Effector memory CD8-positive, alpha-beta T cell (primary cell): ENCODE measurements around the gene SERPINB8.

Source experiments
- ATAC-seq: fragments of 150-1000 bp; cut with Tn5 transposase; replicated peaks from 2 replicates; pipeline ENCODE4 v1.10.0; 2021; ENCODE audit warnings: mild to moderate bottlenecking, moderate library complexity
- DNase-seq, 3 experiments: peaks; one replicate each; pipeline ENCODE4 v3.0.0; 2021
- H3K27ac Mint-ChIP-seq, 2 donors: one replicate each; pipeline ENCODE4 v1.8.0; 2022; ENCODE audit warnings: mild to moderate bottlenecking in 2 of 2, mixed read lengths in 2 of 2, moderate library complexity in 2 of 2
- H3K27me3 Mint-ChIP-seq, 2 donors: one replicate each; pipeline ENCODE4 v1.8.0; 2022; ENCODE audit warnings: mixed read lengths in 2 of 2
- H3K36me3 Mint-ChIP-seq: one replicate; pipeline ENCODE4 v1.8.0; 2022; ENCODE audit warnings: mild to moderate bottlenecking, moderate library complexity, mixed read lengths; ENCODE audit not compliant: insufficient read depth
- H3K4me1 Mint-ChIP-seq, 2 donors: one replicate each; pipeline ENCODE4 v1.8.0; 2022; ENCODE audit warnings: low read depth in 2 of 2, mixed read lengths in 2 of 2
- H3K4me3 Mint-ChIP-seq, 2 donors: one replicate each; pipeline ENCODE4 v1.8.0; 2022; ENCODE audit warnings: mild to moderate bottlenecking in 2 of 2, mixed read lengths in 2 of 2, moderate library complexity in 2 of 2
- H3K9me3 Mint-ChIP-seq, 2 donors: one replicate each; pipeline ENCODE4 v1.8.0; 2022; ENCODE audit warnings: mixed read lengths in 2 of 2

The SERPINB8 gene

DNA sequence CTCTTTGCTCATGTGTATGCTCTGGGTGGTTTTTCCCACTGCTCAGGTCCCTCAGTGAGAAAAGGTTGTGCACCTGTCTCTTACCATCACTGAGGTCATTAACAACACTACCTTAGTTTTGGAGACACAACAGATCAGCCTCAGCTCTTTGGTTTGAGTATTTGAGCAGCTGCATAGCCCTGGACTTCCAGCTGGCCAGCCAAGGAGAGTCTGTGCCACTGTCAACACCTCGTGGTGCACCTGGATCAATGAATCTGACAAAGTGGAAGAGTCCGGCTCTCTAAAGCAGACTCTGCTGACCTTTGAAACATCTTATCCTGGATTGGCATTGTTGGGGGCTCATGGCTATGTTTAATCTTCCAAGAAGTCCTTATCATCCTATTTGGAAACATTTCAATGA lies 30.0 kb downstream of the SERPINB8 start:
- H3K36me3 Mint-ChIP-seq: no peaks in the 10 kb centered on the region
- H3K27ac Mint-ChIP-seq: no peak overlapping the region
- ATAC-seq: no peak
- H3K9me3 Mint-ChIP-seq: peaks cover 4 to 6% of the 10 kb centered on the region in 2 donors
- no peaks in the 10 kb centered on the region for H3K4me1 Mint-ChIP-seq
- DNase-seq: no peak
- H3K4me3 Mint-ChIP-seq: no peak overlapping the region
- peaks cover 21 to 24% of the 10 kb centered on the region in 2 donors for H3K27me3 Mint-ChIP-seq

DNA sequence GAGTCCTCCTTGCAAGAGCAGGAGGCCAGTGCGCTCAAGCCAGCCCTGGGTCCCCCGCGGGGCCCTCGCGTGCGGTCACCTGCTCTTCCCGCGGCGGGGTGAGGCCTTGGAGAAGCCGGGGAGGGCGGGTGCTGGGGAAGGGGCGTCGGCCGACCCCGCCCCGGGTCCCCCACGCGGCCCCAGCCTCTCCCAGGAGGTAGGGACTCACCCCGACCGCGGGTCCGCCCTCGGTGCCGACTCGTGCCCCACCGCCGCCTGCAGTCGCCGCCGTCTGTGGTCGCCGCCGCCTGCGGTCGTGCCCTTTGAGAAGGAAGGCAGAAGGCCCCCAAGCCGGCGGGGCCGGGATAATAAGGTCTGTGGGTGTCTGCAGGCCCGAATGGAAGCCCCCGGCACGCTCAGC lies 32.7 kb downstream of the SERPINB8 start:
- ATAC-seq (no peak), DNase-seq (no peak)
- H3K27me3 Mint-ChIP-seq: peaks cover 21 to 24% of the 10 kb centered on the region in 2 donors
- H3K27ac Mint-ChIP-seq: no peak overlapping the region
- no peaks in the 10 kb centered on the region for H3K9me3 Mint-ChIP-seq
- no peak overlapping the region for H3K4me3 Mint-ChIP-seq
- no peaks in the 10 kb centered on the region for H3K4me1 Mint-ChIP-seq
- H3K36me3 Mint-ChIP-seq: no peaks in the 10 kb centered on the region

DNA sequence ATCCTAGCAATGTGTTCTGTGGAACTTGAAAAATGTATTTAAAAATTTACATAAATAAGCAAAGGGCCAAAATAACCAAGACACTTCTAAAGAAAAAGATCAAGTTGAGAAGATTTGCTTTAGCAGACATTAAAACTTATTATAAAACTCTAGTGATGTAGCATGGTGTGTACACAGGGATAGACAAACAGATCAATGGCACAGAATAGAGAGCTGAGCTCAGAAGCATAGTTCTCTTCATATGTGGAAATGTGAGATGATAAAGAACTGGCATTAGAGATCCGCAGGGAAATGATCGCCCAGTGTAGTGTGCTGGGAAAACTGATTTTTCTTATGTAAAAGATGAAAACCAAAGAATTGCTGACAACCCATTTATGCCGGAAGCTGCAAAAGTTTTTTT lies 39.4 kb downstream of the SERPINB8 start:
- no peak overlapping the region for H3K27ac Mint-ChIP-seq
- no peaks in the 10 kb centered on the region for H3K4me1 Mint-ChIP-seq
- ATAC-seq: no peak

DNA sequence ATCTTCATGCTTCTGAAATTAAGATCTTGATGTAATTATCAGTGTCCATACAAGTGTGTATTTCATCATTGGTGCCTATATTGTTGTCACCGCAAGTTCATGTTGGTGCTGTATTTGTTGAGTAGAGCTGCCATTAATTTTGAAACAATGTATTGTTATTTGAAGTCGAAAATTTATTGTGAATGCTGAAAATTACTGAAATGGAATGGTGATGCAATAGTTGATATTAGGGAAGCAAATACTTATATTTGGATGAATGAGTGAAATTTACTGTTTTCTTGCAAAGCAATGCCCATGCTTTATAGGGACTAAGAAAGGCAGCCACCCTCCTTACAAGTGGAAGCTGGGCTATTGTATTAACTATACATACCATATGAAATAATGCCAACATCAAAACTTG lies 41.6 kb downstream of the SERPINB8 start:
- H3K4me3 Mint-ChIP-seq: no peak overlapping the region
- no peaks in the 10 kb centered on the region for H3K9me3 Mint-ChIP-seq
- H3K36me3 Mint-ChIP-seq: no peaks in the 10 kb centered on the region
- peaks cover 0 to 14% of the 10 kb centered on the region in 2 donors for H3K27me3 Mint-ChIP-seq
- H3K4me1 Mint-ChIP-seq: no peaks in the 10 kb centered on the region
- no peak for DNase-seq
- no peak overlapping the region for H3K27ac Mint-ChIP-seq
- ATAC-seq: no peak

More for the DNA sequence above, 39.4 kb downstream of the SERPINB8 start:
- no peaks in the 10 kb centered on the region for H3K9me3 Mint-ChIP-seq
- peaks cover 0 to 14% of the 10 kb centered on the region in 2 donors for H3K27me3 Mint-ChIP-seq
- no peak overlapping the region for H3K4me3 Mint-ChIP-seq
- no peak for DNase-seq
- H3K36me3 Mint-ChIP-seq: no peaks in the 10 kb centered on the region

DNA sequence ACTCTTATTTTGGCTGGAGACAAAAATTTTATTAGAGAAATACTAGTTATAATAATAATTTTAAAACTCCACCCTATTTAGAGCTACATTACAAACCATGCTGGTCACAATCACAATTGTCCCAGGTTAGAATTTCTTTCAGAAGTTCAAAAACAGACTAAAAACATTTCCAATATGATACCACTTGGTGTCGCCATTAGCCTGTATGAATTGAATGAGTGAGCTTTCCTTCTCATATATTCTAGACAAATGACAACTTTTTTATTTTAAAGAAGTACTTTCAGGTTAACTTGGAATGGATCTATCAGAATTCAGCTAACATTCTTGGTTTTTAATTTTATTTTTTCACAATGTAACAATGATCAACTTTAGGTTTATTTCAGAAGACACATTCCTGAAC lies 48.0 kb downstream of the SERPINB8 start:
- H3K4me1 Mint-ChIP-seq: no peaks in the 10 kb centered on the region
- ATAC-seq: no peak

DNA sequence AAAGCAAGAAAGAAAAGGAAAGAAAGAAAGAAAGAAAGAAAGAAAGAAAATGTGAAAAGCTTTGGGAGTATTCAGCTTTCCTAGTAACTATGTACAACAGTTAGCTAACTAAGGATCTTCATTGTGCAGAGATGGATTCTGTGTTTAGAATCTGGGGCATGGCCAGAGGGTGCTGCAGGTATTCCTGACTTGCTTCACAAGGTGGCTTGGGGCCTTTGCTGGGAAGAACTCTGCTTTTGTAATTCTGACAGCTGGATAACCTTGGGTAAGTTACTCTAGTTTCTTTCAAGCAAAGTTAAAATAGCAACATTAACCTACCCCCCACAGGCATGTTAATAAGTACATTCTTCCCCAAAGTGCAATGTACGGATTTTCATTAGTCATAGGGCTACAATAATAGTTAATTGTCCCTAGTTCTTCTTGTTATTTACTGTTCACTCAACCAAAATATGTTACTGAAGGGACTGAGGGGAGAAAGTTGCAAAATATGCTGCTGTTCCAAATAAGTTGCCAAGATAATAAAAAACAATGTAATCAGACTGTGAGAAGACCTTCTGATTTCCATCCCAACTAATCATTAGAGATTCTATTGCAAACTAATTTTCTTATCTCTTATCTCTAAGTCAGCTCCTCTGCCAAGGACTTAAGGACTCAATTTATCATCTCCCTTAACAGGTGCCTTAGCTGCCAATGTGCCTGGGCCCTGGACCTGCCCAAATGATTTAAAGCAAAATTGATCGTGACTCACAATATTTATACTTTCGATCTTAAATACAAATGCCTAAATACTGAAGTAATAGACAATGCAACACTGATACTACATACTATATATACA lies 50.3 kb downstream of the SERPINB8 start:
- ATAC-seq: no peak

More for the DNA sequence above, 48.0 kb downstream of the SERPINB8 start:
- no peak overlapping the region for H3K27ac Mint-ChIP-seq
- H3K36me3 Mint-ChIP-seq: no peaks in the 10 kb centered on the region
- DNase-seq: no peak
- no peak overlapping the region for H3K4me3 Mint-ChIP-seq
- no peaks in the 10 kb centered on the region for H3K9me3 Mint-ChIP-seq
- H3K27me3 Mint-ChIP-seq: peaks cover 0 to 14% of the 10 kb centered on the region in 2 donors

DNA sequence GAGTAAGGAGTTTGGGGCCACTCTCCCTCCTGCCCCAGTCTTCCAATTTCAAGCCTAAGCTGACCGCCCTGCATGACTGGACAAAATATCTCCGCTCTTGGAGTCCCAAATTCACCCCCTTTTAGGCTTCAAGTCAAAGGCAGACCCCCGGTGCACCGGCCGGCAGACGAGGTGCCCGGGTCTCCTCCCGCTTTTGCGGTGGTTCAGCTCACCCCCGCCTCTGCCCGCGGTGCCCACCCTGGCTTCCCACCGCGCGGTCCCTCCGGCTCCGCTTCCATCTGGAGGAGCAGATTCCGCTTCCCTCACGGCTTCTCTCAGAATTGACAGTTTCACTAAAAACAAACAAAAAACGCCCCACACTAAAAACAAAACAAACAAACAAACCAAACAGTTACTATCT lies 56.5 kb downstream of the SERPINB8 start:
- Mint-ChIP-seq H3K27me3 (peaks cover 34 to 58% of the 10 kb centered on the region in 2 donors), H3K27ac (no peak overlapping the region), H3K4me3 (no peak overlapping the region), H3K9me3 (no peaks in the 10 kb centered on the region), H3K4me1 (no peaks in the 10 kb centered on the region), H3K36me3 (peaks cover 4% of the 10 kb centered on the region)
- ATAC-seq (no peak), DNase-seq (no peak)

More for the DNA sequence above, 50.3 kb downstream of the SERPINB8 start:
- Mint-ChIP-seq H3K27ac (no peak overlapping the region), H3K4me1 (no peaks in the 10 kb centered on the region), H3K9me3 (no peaks in the 10 kb centered on the region), H3K27me3 (peaks cover 0 to 2% of the 10 kb centered on the region in 2 donors), H3K4me3 (no peak overlapping the region), H3K36me3 (no peaks in the 10 kb centered on the region)
- no peak for DNase-seq

DNA sequence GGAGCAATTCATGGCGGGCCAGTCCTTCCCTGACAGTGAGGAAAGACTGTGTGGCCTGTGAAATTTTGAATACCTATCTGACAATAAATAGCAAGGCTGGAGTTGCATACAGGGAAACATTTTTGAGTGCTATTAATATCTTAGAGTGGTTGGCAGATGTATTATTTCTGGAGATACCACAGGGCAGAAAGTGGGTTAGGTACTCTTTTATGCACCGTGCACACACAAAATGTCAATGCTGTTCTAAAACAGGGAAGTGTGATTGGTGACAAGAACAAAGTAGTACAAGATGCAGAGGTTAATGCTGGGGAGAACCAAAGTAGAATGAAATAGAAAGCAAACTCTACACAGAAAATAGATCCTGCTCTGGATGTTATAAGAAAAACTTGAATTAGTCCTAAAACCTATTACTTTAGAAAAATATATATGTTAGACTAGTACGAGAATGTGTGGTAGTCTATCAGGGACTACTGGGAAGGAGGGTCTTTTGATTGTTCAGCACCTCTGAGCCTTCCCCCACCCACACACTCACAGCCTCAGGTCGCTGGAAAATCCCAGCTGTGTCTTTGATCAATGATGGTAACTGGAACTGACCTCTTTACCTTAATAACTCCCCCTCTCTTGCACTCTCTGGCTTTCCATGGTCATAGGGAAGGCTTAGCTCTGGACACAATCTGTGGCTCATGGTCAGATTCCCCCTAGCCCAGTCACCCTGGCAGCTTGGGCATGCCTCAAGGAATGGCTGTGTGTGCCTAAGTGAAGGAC lies 58.2 kb downstream of the SERPINB8 start:
- no peak overlapping the region for H3K27ac Mint-ChIP-seq
- peaks cover 34 to 58% of the 10 kb centered on the region in 2 donors for H3K27me3 Mint-ChIP-seq
- no peaks in the 10 kb centered on the region for H3K4me1 Mint-ChIP-seq
- no peaks in the 10 kb centered on the region for H3K9me3 Mint-ChIP-seq
- H3K36me3 Mint-ChIP-seq: peaks cover 4% of the 10 kb centered on the region
- no peak for ATAC-seq
- no peak overlapping the region for H3K4me3 Mint-ChIP-seq
- DNase-seq: no peak

DNA sequence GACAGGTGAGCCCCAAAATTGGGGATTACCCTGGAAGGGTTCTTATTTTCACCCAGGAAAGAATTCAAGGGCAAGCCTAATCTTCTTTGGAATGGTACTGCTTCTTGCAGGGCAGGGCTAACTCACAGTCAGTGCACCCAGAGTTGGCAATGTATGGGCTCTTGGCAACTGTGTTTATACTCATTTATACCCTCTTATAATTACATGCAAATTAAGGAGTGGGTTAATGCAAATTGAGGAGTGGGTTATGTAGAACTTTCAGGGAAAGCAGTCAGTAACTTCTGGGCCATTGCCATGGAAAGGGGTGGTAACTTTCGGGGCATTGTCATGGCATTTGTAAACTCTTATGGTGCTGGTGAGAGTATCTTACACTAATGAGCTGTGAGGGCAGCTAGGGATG lies 59.2 kb downstream of the SERPINB8 start:
- no peak for ATAC-seq
- Mint-ChIP-seq H3K4me1 (no peaks in the 10 kb centered on the region), H3K9me3 (no peaks in the 10 kb centered on the region), H3K27me3 (peaks cover 34 to 58% of the 10 kb centered on the region in 2 donors), H3K36me3 (peaks cover 4% of the 10 kb centered on the region), H3K27ac (no peak overlapping the region), H3K4me3 (no peak overlapping the region)
- no peak for DNase-seq

DNA sequence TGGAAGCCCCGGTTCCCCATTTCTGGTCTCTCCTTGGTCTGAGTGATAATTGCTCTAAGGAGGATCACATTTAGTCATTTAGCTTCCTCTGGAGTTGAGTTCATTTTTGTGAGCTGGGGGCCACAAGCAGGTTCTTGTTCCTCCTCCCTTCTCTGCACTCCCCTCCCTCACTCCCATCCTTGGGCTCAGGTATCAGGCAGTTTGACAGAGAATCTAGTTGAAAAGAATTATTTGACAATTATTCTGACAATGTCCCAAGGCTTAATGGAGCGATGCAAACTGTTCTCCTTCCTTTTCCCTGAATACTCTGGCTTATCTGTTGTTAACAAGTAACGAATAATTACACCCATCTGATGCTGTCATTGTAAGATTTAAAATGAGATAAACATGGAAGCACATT lies 61.5 kb downstream of the SERPINB8 start:
- no peak for ATAC-seq
- Mint-ChIP-seq H3K27me3 (peaks cover 33 to 47% of the 10 kb centered on the region in 2 donors), H3K9me3 (no peaks in the 10 kb centered on the region), H3K4me3 (no peak overlapping the region), H3K4me1 (no peaks in the 10 kb centered on the region), H3K36me3 (no peaks in the 10 kb centered on the region), H3K27ac (no peak overlapping the region)
- DNase-seq: no peak

DNA sequence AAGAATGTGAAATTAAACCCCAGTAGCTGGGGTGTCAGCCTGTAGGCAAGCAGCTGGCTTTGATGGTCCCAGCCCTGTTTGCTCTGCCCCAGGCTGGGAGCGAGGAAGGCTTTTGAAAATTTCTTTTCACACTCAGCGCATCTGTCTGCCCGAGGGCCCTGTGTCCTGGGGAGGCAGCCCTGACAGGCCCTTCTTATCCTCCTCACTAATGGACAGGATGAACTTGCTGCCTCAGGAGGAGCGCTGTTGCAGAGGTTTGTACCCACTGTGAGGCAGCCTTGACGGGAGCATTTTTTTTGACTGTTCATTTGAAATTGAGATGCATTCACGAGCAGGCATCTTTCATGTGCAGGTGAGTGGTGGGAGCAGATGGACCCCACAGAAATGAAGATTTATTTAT lies 62.4 kb downstream of the SERPINB8 start:
- Mint-ChIP-seq H3K27me3 (peaks cover 26 to 47% of the 10 kb centered on the region in 2 donors), H3K4me3 (no peak overlapping the region), H3K36me3 (no peaks in the 10 kb centered on the region), H3K27ac (no peak overlapping the region), H3K4me1 (no peaks in the 10 kb centered on the region), H3K9me3 (no peaks in the 10 kb centered on the region)
- DNase-seq: no peak
- ATAC-seq: no peak

DNA sequence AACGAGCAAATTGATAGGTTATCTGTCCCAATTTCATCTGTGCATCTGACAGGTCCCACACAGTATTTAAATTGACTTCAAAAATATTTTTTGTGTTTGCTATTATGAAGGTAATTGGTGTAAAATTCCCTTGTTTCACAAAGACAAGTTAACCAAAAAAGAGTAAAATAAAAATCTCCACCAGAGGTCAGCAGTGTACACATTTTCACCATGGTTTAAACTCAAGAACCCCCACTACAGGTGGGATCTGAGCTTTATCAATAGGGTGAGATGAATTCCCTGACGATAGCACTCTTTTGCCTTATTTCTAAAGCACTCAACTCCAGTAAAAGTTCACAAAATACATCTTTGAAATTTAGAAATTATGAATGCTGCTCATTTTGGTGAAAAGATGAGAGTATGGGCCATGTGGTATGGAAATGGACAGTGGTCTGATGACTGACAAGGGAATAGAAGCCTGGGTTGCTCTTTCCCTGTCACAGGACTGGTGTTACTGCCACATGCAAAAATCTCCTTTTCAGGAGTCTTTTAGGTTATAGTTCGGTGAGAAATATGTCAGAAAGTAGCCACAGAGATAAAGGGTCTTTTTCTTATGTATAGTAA lies 68.0 kb downstream of the SERPINB8 start:
- no peaks in the 10 kb centered on the region for H3K9me3 Mint-ChIP-seq
- H3K27ac Mint-ChIP-seq: no peak overlapping the region

More for the DNA sequence above, 68.0 kb downstream of the SERPINB8 start:
- no peaks in the 10 kb centered on the region for H3K36me3 Mint-ChIP-seq
- H3K4me3 Mint-ChIP-seq: no peak overlapping the region
- no peaks in the 10 kb centered on the region for H3K4me1 Mint-ChIP-seq
- H3K27me3 Mint-ChIP-seq: peaks cover 0 to 9% of the 10 kb centered on the region in 2 donors
- ATAC-seq: no peak
- DNase-seq: no peak
